RKO (cell line): Measurements from ENCODE around the gene PRKAR2B.
"Not testable (repeated sequence)": the region's sequence is repeated elsewhere in the genome, so short reads cannot be mapped to it uniquely, and the experiment has no call there.

Experiments used
- DNase-seq: peaks from one replicate; pipeline ENCODE4 v3.0.0-alpha.2; 2016; ENCODE audit warnings: low spot score

PRKAR2B gene

DNA sequence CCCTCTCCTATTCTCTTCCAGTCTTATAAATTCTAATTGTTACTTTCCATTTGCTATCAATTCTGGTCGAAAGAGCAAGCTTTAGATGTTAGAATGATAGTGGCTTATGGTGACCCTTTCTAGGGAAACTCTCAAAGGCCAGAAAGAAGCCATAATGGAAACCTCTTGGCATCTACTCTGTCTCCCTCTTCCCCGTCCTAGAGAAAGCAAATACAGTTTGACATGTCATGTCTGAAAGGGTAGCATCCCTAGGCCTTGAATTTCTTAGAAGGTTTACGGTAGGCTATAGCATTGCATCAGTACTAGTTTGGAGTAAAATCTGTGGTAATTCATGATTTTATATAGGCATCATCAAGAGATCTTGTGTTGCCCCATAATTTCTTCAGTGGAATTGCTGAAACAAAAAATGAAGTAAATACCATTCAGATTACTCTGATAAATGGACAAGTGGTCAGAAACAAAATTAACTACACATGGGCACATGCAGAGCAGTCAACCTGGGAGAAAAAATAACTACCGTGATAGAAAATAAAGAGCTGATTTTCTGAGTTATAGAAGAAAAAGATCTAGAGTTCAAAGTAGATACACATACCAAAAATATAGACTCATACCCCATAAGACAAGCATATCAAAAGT lies 4.4 kb downstream of the PRKAR2B start:
- DNase-seq = no peak

GRCh38 chr7:107049480-107049879 lies 5.0 kb downstream of the PRKAR2B start:
- no peak for DNase-seq

- DNase-seq = no peak
Observed at GRCh38 chr7:107049971-107050532, 5.5 kb downstream of the PRKAR2B start.

- no peak for DNase-seq
Observed at GRCh38 chr7:107051376-107051775, 6.9 kb downstream of the PRKAR2B start.

DNA sequence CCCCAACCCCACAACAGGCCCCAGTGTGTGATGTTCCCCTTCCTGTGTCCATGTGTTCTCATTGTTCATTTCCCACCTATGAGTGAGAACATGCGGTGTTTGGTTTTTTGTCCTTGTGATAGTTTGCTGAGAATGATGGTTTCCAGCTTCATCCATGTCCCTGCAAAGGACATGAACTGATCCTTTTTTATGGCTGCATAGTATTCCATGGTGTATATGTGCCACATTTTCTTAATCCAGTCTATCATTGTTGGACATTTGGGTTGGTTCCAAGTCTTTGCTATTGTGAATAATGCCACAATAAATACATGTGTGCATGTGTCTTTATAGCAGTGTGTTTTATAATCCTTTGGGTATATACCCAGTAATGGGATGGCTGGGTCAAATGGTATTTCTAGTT lies 10.5 kb downstream of the PRKAR2B start:
- DNase-seq = not testable (repeated sequence)

- DNase-seq = not testable (repeated sequence)
Observed at GRCh38 chr7:107056058-107056457, 11.6 kb downstream of the PRKAR2B start.

DNA sequence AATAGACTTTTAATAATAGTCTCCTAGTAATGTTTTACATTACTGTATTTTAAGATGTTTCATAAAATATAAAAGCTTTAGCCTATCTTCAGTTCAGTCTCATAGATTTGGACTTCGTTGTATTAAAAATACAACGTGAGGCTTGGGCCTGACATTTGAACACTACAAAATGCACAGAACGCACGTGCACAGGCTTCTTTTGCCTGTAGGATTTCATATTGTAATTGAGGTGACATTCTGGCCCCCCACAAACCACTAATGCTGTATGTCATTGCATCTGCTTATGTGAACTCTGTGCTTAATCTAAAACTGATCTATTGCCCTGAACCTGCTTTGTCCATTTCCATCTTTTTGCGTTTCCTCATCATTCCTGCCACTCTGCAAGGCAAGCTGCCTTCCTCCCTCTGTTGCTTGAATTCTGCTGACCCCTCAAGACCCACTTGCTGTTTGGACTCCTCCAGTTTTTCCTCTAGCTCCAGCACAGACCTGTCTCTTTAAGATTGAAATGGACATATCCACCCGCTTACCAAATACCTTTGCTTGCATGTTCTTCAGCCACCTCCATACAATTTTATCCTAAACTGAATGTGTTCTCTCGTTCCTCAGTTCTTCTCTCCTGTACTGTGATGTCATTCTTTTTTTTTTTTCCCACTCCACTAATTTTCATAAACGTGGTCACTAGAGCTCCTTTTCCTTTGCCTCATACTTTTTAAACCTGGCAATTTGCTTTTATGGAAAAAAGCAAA lies 12.4 kb downstream of the PRKAR2B start:
- DNase-seq = no peak

DNA sequence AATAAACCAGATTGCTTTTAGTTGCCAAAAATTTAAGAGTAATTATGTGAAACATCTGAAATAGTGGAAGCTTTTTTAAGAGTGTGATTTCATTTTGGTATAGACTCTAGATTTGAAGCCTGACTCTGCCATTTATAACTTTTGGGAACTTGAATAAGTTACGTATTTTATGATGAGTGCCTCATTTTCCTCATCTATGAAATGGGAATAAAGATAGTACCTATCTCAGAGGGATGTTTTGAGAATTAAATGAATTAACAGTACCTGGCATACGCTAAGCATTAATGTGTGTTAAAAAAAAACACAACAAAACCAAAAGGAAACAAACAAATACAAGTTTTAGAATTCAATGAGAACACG lies 12.9 kb downstream of the PRKAR2B start:
- DNase-seq = no peak

DNA sequence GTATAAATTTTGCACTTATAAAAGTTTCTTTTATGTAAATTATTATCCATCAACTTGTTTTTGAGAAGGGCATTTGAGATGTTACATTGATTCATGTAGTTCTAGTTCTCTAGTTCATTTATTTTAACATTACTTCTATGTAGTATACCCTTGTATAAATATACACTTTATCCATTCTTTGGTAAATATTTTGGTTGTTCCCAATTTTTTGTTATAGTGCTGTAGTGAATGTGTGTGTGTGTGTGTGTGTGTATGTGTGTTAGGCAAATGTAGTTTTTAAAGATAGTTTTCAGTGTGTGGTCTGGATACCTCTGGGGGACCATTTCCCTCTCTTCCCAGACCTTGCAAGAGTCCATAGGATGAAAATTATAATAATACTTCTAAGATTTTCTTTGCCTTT lies 15.0 kb downstream of the PRKAR2B start:
- no peak for DNase-seq

DNA sequence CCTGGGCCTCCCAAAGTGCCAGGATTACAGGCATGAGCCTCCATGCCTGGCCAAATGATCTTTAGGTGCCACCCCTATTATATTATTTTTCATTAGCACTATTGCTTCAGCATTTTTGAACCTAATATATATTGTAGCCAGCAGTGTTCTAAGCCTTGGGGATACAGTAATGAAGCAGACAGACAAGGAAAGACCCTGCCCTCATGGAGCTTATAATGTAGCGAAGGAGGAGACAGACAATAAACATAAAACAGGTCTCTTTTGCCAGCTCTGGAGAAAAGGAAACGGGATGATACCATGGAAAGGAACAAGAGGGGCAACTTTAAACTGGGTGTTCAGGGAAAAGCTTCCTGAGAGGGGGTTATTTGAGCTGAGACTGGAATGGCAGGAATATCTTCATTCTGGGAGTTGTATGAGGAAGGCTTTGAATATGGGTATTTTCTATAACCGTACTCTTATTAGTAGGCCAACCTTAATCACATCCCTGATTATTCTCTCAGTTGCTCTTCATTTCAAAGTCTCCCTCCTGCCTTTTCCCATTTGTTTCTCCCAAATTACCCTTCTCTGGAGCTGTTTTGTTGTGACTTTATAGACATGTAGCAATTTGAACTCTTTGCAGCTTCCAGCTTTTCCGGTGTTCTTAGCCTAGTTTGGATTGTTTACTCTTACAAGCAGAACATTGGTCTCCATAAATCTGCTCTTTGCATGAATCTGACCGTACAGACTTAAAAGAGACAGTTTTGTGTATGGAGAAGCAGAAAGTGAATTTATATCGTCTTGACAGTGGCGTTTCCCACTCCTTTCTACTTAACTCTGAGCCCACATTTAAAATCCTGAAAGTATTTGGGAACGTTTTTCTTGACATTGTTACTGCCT lies 19.0 kb downstream of the PRKAR2B start:
- DNase-seq = no peak

- no peak for DNase-seq
Observed at GRCh38 chr7:107064255-107064654, 19.8 kb downstream of the PRKAR2B start.

- DNase-seq = no peak
Observed at GRCh38 chr7:107065929-107066247, 21.4 kb downstream of the PRKAR2B start.

DNA sequence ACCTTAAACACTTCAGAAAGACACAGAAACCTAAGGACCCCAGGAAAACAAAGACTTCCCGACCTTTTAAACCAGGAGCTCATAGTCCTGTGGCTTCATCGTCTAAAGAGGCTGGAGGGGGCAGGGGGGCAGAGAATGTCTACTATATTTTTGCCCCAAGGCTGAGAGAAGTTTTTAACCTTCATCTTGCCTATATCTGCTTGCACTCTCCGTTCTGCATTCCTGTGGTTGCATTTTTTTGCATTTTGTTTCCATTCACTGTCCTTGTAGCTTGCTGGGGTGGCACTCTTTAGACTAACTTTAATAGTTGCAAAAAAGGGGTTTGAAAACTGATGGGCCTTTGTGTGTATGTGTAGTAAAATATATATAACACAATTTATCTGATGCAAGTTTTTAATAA lies 23.7 kb downstream of the PRKAR2B start:
- no peak for DNase-seq

GRCh38 chr7:107069457-107069856 lies 25.0 kb downstream of the PRKAR2B start:
- no peak for DNase-seq

GRCh38 chr7:107070710-107071109 lies 26.2 kb downstream of the PRKAR2B start:
- DNase-seq = no peak

DNA sequence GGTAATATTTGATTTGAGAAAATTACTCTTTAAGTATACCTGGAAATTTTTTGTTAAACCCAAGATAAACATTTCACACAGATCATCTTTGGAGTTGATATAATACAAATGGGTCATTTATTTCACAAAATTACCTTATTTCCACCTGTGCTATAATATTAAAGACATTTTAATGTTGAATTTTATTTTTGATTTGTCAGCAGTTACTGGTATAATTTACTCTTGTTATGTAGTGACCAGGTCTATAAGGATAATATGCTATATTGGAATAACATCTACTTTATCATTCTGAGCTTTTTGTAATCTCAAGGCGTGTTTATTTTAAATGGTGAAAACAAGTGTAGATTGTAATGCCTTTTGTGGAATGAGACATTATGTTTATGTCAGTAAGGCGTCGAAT lies 26.6 kb downstream of the PRKAR2B start:
- DNase-seq = no peak

DNA sequence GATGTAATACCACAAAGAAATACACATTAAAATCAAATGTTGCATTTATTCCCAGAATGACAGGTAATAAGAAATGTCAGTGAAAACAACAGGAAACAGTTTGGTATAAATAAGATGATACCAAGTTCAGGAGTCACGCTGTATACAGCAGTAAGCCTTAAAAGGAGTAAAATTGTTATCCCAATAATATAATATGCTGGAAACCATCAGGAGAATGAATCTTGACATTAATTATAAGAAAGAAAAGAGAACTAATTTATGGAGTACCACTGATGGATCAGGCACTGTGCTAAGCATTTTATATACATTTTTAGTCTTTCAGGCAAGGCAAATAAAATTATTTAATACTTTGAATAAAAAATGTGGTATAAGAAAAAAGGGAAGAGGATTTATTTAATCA lies 27.6 kb downstream of the PRKAR2B start:
- DNase-seq = no peak

DNA sequence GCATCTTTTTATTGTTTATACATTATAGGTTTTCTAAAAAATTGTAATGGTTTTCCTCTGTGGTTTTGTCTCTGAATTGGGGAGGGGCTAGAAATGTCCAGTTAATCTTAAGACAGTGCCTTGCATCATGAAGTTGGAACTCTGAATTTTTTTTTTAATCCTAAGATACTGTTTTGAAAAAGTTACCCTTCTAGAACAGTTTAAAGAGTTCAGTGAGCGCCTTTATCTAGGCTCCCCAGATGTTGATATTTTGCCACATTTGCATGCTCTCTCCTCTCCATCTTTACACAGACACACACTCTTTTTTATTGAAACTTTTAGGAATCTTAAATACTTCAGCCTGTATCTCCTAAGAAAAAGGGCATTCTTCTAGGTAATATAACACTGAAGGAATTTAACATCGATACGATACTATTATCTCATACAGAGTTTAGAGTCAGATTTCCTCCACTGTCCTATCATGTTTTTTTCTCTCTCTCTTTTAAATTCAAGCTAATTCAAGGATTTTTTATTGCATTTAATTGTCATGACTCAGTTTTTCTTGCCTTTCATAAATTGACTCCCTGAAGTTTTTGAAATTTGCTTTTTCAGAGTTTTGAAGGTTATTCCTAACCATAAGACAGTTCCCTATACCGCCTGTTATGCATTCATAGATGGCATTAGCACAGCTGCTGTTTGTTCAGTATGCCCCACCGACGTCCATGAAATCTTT lies 31.5 kb downstream of the PRKAR2B start:
- DNase-seq = no peak

GRCh38 chr7:107076781-107077698 lies 32.5 kb downstream of the PRKAR2B start:
- DNase-seq = peak; percentile 19

DNA sequence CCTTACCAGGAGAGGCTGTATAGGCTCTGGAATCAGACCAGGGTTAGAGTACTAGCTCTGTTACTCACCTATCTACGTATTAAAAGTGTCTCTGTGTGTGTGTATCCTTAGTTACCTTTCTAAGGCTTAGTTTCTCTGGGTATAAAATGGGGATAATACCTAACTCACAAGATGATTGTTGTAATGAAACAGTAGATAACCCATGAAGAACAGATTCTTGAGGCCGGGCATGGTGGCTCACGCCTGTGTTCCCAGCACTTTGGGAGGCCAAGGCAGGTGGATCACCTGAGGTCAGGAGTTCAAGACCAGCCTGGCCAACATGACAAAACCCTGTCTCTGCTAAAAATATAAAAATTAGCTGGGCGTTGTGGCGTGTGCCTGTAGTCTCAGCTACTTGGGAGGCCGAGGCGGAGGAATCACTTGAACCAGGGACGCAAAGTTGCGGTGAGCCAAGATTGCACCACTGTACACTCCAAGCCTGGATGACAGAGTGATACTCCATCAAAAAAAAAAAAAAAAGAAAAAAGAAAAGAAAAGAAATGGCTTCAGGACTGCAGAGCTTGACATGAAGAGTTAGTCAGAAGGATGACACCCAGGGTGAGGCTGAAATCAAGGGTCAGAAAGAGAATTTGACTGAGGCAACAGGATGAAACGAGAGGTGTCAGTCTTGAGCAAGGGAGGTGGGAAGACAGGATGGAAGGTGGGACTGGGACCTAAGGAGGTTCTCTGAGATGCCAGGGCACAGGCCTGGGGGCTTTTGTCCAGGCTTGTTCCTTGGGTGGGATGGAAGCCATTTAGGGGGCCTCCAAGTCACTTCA lies 33.4 kb downstream of the PRKAR2B start:
- peak; percentile 20 for DNase-seq
